ENCODE data around the gene IL17A.

The IL17A gene

DNA sequence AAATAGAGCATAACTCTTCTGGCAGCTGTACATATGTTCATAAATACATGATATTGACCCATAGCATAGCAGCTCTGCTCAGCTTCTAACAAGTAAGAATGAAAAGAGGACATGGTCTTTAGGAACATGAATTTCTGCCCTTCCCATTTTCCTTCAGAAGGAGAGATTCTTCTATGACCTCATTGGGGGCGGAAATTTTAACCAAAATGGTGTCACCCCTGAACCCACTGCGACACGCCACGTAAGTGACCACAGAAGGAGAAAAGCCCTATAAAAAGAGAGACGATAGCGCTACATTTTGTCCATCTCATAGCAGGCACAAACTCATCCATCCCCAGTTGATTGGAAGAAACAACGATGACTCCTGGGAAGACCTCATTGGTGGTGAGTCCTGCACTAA lies at the start of gene IL17A:
Gene IL17A (plus strand): TSS at position 301 of the 400 bp plus-strand sequence. CDS start 57 bp downstream, at position 358.
- no peak for DNase-seq

DNA sequence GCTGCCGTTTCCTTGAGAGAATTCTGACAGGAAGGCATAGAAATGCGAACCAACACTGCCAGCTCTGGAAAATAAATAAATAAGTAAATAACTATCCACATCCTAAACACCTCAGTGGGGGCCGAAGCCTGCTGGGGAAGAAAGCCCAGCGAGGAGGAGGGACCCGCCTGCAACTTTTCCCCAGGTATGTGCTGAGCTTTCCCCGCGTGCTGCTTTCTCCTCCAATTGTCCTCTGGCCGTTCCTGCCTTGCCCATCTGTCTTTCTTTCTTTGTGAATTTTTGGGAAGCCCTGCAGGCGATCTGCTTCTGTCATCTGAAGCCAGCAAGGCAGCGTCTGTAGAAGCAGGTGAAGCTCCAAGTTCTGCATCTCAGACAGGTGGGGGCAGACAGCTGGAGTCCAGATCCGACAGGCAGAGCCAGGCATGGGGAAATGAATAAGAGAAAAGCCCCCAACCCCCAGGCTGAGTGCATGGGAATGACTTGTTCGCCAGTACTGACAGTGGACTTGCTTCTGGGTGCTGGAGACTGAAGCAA lies 49.2 kb upstream of the IL17A start:
- no peak for DNase-seq

DNA sequence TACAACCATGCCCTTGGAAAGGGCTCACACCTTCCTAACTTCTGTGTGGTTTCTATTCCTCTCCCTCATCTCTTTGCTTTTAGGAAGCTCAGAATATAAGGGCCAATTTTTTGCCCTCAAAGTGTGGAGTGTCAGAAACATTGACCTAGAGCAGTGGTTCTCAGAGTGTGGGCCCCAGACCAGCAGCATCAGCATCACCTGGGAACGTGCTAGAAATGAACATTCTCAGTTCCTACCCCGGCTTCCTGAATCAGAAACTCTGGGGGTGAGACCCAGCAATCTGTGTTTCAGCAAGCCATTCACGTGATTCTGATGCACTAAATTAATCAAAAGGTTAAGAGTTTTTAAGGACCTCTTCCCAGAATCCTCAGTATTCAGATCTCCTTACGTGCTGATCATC lies 47.9 kb upstream of the IL17A start:
- DNase-seq, result no peak

DNA sequence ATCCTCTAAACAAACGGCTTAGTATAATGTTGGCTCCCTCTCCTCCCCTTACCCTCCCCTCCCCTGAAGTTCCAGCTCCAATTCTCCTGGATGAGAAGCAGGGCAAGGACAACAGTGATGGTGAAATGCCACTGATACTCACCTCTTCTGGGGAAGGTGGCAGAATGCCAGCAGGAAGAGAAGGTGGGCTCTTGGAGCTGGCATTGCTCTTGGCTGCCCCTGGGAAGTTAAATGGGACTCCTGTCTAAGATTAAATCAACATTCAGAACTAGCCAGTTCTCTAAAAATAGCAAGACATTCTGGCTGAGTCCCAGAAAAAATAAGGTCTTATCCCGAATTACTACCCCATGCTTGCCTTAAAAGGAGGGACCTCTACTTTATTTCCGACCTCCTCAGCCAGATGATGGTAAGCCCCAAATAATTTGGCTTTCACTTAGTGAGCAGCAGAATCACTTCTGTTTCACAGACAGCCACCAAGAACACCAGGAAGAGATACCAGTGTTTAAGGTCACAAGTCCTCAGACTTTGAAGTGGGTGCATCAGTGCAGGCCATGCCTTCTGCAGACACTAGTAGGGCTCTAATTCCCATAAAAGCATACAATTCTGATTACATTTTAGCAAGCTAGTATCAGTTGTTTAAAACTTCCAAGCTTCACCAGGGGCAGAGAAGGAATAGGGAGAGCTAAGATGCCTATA lies 46.0 kb upstream of the IL17A start:
- no peak for DNase-seq

DNA sequence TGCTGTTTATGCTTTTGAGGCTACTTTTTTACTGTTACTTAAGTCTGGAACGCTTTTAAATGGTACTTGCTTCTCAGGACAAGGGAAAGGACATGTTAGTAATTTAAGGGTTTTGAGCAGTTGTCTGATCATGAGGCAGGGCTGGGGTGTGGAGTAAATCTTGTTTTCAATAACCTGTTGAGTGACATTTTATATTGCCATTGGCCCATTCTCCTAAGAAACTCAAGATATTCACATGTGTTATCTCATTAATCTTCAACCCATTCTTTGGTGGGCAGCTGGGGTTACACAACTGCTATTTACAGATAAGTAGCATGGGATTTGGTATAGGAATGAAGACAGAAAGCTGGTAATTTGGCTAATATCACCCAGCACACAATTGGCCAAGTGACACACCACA lies 44.6 kb upstream of the IL17A start:
- DNase-seq, result no peak

DNA sequence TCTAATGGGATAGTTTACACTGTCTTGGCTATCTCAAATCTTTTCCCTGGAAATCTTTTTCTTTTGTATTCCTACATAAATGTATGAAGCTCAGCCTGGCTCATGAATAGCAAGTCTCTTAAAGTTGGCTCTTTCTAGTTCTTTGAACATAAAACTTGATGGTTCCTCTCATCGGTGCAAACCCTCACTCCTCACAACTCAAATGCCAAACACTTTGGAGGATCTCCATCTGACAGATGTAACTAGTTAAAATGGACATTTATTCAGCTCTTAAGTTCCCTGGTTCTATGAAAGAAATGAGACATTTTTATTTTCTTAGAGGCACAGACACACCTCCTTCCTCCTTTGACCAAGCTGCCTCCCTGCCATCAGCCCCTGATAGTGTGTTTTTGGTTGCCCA lies 43.6 kb upstream of the IL17A start:
- no peak for DNase-seq

DNA sequence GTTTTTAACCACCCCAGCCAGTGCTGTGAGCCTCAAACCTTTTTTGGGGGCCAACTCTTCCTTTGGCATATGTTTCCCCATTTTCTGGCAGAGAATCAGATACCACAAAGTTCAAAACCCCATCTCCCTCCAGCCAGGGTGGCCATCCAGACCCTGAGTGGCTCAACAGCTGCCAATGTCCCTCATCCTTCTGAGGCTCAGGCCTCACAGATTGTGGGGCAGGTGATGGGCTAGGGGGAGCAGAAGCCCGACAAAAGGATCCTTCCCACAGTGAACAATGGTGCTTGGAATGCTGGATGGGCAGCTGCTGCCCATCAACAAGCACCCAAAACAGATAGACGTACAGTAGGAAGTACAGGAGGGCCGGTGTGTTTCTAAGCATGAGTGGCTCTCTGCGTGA lies 42.6 kb upstream of the IL17A start:
- DNase-seq, result no peak

DNA sequence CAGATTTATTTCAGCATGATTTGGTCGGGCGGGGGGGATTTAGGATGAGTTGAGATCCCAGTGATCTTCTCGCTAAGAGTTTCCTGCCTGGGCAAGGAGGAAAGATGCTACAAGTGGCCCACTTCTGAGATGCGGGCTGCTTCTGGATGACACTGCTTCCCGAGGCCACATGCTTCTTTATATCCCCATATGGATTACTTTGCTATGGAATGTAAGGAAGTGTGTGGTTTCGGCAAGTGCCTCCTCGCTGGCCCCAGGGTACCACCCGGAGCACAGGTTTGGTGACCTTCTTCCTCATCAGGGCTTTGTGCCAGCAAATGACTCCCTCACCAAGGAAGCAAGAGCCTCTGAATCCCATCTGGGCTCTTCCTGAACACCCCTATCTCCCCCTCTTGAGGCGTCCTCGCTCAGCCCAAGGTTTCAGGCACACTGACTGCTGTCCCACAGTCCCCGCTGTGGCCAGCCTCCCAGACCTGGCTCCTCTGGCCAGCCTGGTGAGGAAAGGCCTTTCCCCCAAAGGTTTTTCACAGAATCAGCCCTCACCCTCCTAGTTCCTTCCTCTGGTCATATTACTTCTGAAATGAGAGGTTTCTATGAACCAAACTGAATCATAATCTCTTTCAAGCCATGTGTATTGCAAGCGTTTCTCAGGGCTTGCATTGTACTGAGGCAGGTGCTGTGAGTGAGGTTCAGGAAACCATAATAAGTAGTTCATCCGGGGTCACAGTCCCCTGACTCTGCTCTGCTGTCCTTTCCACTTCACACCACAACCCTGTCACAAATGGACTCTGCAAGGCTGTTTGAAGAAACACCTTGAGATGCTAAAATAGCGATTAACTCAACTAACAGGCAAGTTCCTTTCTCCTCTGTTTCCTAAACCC lies 41.7 kb upstream of the IL17A start:
- no peak for DNase-seq

DNA sequence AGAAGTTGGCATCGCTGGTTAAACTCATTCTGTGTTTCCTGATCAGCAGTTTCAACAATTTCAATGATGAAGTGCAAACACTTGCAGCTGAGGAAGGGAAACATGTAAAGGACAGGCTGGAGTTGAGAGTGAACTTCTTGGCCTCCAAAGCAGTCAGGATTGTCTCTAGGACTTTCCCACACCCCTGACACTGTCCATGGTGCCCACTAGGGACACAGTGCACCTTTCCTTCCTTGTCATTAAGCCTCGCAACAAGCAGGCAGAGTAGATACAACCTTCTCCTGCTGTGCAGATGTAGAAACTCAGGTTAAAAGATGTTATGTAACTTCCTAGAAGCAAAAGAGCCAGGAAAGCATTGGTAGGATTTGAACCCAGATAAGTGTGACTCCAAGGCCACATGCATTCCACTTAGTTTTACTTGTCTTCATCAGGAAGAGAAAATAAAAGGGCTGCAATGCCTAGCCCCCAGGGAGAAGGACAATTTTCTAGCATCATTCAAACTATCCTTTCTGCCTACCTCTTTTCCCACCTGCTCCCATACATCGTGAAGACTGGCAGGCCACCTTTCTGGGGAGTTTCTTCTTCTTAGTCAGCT lies 39.2 kb upstream of the IL17A start:
- no peak for DNase-seq

DNA sequence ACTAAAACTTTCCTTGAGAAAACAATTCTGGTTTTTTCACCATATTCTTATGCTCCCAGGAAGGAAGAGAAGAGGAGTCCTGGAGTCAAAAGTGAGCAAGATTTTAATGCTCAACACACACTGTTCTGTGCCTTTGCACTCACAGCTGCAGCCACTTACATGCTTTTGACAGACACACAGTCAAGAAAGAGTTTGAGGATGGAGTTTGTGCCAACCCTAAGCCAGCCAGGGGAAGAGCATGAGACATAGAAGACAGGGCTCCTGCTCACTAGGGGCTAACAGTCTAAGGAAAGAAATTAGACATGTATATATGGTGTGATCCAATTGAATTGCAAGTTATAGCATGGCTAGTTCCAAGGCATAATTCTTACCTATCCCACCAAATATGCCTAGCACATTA lies 37.1 kb upstream of the IL17A start:
- no peak for DNase-seq

DNA sequence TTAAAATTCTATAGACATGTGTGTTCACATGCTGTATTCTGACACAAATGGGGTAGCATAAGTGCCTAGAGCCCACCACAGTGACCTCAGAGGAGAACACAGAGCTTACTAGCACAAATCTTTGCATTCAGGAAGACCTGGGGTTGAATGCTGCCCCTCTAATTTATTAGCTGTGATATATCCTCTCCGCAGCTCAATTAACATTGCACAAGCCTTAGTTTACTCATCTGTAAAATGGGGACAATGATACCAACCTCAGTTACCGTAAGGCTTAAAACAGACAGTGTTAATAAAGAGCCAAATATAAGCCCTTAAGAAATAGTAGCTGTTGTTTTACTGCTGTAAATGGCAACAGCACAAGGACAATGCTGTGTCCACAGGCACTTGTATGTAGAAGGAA lies 36.2 kb upstream of the IL17A start:
- no peak for DNase-seq

DNA sequence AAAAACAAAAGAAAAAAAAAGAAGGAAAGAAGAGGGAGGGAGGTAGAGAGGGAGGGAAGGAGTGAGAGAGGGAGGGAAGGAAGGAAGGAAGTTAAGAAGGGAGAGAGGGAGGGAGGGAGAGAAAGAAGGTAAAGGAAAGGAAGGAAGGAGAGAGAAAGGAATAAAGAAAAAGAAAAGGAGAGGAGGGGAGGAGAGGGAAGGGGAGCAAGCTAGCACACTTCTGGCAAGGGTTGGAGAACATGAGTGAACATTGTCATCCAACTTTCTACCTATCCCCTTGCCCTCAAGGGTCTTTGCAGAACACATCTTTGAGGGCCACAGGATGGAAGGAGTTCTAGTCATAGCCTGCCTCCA lies 34.1 kb upstream of the IL17A start:
- DNase-seq, result no peak

DNA sequence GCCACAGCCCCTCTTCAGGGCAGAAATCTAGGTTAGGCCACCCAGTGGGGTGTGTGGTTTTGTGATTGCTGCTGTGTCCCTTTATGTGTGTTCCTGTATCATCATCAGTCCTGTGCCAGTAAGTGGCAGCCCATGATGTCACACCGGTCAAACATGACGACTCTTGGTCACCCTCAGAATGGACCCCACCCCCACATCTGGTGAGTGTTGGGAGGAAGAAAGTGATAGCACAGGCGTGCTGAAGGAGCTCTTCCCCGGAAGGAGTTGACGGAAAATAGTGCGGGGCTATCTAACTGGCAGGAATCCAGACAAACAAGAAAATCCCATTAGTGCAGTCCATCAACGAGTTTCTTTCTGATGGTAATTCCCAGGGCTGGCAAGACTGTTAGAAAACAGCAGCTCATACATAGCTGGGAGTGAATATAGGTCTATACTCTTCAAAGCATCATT lies 33.4 kb upstream of the IL17A start:
- no peak for DNase-seq

DNA sequence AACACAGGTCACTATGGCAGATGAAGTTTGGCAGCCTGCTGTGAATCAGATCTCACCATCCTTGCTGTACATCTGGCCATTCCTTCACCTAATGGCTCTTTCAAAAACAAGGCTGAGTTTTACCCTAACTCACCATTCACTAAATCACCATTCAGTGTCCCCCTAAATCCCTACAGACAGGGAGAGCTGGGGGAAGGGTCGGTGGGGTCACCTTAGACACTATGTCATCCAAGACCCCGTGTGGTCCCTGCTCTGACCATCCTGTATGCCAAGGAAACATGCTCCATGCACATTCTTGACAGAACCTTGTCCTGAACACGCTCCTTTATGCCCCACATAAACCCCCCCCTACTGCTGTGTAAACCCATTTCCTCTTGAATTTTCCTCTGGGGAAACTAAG lies 31.8 kb upstream of the IL17A start:
- DNase-seq, result no peak

DNA sequence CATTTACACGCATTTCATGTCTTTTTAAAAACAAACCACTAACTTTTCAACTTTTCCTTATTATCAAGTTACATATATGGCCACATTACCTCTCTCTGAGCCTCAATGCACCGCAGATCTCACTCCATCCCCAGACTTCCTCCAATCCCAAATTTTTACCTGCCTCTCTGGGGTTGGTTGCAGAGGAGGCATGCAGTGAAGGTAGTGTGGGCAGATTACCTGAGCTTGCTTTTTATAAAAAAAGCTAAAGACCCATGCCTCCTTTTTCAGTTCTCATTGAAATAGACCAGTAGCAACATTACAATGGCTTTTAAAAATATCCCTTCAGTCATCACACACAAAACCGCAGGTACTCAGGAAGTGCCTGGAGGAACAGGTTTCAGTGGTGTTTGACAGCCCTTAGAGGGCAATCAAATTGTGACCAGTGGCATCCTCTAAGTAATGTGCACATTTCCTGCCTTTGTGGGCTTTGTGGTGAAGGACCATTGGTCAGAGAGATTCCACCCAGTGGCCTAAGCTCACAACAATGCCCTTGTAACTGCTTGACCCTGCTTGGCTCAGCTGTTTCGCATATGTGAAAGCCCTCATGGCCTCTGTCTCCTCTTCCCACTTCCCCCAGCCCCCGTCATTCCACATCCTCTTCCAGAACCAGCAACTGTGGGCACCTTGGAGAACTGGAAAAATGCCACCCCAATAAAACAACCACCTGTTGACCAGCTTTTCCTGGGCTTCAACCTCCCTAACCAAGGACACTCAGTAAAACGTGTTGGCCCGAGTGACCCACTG lies 30.2 kb upstream of the IL17A start:
- DNase-seq, result peak; percentile 63

DNA sequence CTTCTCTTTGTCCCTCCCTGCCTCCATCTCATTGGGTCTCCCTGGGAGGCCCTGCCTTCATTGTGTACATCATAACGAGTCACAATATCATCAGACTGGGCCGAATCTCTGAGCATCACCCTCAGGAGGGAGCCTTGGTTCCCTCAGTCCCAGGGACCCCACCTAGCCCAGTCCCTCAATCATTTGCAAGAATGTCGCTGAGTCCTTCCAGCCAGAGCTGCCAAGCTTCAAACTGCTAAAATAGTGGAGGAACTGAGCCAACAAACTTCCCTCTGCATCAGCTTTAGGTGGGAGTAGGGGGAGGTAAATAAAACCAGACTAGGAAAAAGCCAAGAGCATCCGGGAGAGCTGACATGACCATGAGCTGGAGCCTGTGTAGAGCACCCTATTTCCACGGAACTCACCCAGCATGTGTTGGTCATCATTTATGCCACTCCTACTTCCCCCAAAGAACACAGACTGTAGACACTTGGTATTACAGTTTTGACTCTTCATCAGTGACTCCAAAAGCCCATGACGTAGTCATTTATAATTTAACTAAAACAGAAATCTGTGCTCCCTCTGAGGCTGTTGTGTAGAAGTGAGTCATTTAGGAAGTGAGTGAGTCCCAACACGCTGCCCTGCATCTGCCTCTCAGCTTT lies 28.8 kb upstream of the IL17A start:
- DNase-seq, result no peak

DNA sequence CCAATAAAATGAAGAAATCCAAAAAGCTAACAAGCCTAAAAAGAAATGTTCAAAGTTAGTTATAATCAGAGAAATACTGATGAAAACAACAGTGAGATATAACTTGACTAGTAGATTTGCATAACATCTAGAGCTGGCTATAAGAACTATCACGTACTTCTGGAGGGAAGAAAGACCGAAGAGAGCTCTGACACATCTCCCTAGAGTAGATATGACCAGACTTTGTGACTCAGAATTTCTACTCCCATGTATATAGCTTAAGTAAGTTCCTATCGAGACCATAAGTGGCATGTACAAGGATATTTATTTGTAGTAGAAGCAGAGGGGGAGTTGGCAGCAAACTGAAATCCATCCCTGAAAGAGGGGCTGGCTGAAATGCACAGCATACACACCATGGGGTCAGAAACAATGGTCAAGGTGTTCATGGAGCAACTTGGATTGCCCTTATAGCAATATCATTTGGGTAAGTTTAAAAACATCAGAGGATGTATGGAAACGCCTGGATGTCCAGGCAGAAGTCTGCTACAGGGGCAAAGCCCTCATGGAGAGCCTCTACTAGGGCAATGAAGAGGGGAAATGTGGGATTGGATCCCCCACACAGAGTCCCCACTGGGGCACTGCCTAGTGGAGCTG lies 25.6 kb upstream of the IL17A start:
- no peak for DNase-seq

DNA sequence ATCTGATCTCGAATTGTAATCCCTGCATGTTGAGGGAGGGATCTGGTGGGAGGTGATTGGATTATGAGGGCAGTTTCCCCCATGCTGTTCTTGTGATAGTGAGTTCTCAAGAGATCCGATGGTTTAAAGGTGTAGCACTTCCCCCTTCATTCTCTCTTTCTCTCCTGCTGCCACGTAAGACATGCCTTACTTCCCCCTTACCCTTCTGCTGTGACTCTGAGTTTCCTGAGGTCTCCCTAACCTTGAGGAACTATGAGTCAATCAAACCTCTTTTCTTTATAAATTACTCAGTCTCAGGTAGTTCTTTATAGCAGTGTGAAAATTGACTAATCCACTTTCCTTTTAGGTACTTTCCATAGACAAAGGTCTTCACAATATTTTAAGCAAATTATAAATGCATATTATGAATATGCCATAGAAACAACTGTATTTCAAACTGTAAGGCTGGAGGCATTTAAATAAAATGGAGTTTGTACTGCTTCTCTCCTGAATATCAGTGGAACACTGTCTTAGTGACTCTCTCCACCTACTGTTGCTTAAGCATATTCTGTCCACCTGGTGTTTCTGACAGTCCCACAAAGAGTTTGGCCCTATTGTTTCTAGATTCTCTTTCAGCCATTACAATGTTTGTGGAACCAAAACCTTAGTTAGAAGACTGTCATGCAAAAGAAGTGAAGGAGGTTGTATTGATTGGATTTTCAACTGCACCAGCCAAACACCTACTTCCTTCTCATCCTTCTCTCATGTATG lies 24.3 kb upstream of the IL17A start:
- peak; percentile 5 for DNase-seq

DNA sequence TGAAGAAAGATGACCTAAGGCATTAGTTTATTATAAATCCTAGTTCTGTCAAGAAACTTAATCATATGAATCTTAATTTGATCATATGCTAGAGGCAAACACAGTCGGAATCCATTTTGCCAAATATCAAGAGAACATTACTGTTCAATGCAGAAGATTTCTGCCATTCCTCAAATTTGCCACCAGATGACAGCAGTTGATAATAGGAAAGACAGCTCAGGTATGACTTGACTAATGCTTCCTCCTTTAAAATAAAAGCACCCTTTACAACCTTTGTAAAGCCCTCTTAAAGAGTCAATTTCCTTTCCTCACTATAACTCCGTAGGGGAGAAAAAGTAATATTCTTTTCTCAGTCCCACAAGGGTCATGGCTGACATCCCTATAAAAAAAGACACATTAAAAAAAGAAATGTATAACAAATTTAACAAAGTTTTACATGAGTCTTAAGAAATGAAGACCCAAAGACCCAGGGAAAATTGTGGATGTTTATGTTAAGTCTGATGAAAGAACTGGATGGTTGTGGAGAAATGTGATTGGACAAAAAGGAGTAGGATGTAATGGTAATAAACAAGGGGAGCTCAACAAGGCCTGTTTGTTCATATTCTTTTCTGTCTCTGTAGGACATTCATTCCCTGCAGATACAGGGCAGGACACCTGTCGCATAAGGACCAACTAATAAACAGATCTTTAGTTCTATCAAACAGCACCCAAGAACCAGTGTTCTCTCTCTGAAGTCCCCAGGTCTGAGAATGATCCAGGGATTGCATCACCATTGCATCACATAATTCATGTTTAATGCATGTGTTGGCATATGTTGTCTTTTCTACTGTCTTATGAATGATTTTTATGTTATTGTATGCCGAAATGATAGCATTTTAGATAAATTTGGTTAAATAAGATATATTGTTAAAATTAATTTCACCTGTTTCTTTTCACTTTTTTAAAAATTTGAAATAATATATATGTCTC lies 23.0 kb upstream of the IL17A start:
- DNase-seq, result peak; percentile 76
